T-helper 2 cell treated with Interferon-gamma antibody and Interleukin-4, amounts not matched to agents 5 μg/mL and 100 μg/mL, for 36 hours (primary cell): Measurements from ENCODE around the gene ABCC5.

Experiments
- DNase-seq: peaks from one replicate; pipeline ENCODE4 v3.0.0; 2021; ENCODE audit warnings: low spot score
- H3K27ac Mint-ChIP-seq: one replicate; pipeline ENCODE4 v1.8.0; 2021; ENCODE audit warnings: mild to moderate bottlenecking, mixed read lengths
- H3K27me3 Mint-ChIP-seq: one replicate; pipeline ENCODE4 v1.8.0; 2021; ENCODE audit warnings: low read depth, mixed read lengths
- H3K36me3 Mint-ChIP-seq: one replicate; pipeline ENCODE4 v1.8.0; 2021; ENCODE audit warnings: low read depth, mixed read lengths
- H3K4me1 Mint-ChIP-seq: one replicate; pipeline ENCODE4 v1.8.0; 2021; ENCODE audit warnings: low read depth, mixed read lengths
- H3K4me3 Mint-ChIP-seq: one replicate; pipeline ENCODE4 v1.8.0; 2022; ENCODE audit warnings: mild to moderate bottlenecking, moderate library complexity, mixed read lengths
- H3K9me3 Mint-ChIP-seq: one replicate; pipeline ENCODE4 v1.8.0; 2021; ENCODE audit warnings: mixed read lengths

Gene ABCC5

GRCh38 chr3:183944775-183945174 is 72.9 kb downstream of the ABCC5 start:
- no peaks in the 10 kb centered on the region for H3K27me3 Mint-ChIP-seq
- DNase-seq = no peak
- H3K9me3 Mint-ChIP-seq = no peaks in the 10 kb centered on the region
- H3K4me1 Mint-ChIP-seq = no peaks in the 10 kb centered on the region
- peaks cover 4% of the 10 kb centered on the region for H3K36me3 Mint-ChIP-seq
- H3K4me3 Mint-ChIP-seq = no peak overlapping the region
- no peak overlapping the region for H3K27ac Mint-ChIP-seq

DNA sequence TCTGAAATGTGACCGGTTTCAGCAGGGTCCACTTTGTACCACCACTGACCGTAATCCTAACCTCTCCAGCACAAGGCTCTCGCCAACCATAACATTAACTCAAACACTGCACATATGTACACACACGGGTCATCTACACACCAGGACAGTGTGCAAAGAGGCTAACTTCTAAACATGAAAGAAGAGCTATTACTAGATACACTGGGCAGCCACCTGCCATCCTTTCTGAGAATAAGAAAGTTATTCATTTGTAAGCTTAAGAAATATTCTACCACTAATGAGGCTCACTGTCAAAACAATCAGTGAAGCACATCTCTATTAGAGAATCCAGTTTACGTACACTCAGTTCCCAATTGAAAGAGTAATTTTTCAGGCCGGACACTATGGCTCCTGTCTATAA is 73.9 kb downstream of the ABCC5 start:
- Mint-ChIP-seq H3K36me3 (peaks cover 4% of the 10 kb centered on the region), H3K27me3 (no peaks in the 10 kb centered on the region), H3K9me3 (no peaks in the 10 kb centered on the region), H3K4me3 (no peak overlapping the region), H3K27ac (no peak overlapping the region), H3K4me1 (no peaks in the 10 kb centered on the region)
- DNase-seq = no peak

DNA sequence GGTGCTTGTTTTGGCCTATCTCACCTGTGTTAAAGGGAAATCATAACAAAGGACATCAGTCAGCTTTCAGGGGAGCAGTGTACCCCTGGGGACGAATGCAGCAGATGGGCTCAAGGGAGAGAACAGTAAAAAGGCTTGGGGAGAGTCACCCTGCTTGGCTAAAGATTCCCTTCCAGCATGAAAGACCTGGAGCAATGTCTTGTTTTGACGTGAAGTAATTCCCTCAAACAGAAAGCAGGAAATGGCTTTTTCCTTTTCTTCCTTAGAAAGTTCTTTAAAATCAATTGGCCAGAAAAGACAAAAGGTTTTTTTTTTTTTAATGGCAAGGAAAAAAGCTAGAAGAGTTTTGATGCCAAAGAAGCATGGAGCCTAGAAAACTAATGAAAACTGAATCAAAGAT is 76.5 kb downstream of the ABCC5 start:
- Mint-ChIP-seq H3K27ac (no peak overlapping the region), H3K36me3 (peaks cover 6% of the 10 kb centered on the region), H3K9me3 (no peaks in the 10 kb centered on the region), H3K4me3 (no peak overlapping the region), H3K27me3 (no peaks in the 10 kb centered on the region), H3K4me1 (no peaks in the 10 kb centered on the region)
- DNase-seq = no peak

DNA sequence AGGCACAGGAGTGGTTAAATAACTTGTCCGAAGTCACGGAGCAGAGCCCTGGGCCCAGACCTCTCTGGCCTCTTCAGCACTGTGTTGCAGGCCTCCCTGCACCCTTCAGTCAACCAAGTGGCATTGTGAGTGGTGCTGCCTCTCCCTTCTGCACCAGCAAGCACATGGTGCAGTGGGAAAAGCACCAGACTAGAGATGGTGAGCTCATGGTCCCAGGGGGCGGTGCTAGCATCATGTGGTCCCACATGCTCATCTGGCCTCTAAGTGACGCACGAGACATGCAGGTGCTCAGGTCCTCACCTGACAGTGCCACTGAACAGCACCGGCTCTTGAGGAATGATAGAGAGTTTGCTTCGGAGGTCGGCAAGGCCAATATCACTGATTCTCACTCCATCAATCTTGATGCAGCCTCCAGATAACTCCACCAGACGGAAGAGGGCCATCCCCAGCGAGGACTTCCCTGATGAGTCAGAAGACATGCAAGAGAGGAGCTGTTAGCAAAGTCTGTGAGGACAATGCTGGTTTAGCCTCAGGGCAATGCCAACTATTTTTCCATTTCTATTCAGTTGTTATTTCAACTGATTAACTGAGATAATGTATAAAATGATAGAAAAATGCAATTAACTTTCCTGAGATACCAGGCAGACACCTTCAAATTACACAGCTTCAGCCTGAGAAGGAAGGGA is 79.9 kb downstream of the ABCC5 start:
- Mint-ChIP-seq H3K9me3 (no peaks in the 10 kb centered on the region), H3K27me3 (no peaks in the 10 kb centered on the region), H3K4me1 (no peaks in the 10 kb centered on the region), H3K4me3 (no peak overlapping the region), H3K36me3 (peaks cover 7% of the 10 kb centered on the region), H3K27ac (no peak overlapping the region)
- no peak for DNase-seq

GRCh38 chr3:183933160-183933559 is 84.5 kb downstream of the ABCC5 start:
- Mint-ChIP-seq H3K9me3 (no peaks in the 10 kb centered on the region), H3K27ac (no peak overlapping the region), H3K27me3 (no peaks in the 10 kb centered on the region)

GRCh38 chr3:183931881-183932280 is 85.8 kb downstream of the ABCC5 start:
- Mint-ChIP-seq H3K27ac (no peak overlapping the region), H3K4me1 (no peaks in the 10 kb centered on the region), H3K36me3 (peaks cover 6% of the 10 kb centered on the region), H3K4me3 (no peak overlapping the region), H3K9me3 (no peaks in the 10 kb centered on the region), H3K27me3 (no peaks in the 10 kb centered on the region)
- DNase-seq = no peak

More at GRCh38 chr3:183933160-183933559, 84.5 kb downstream of the ABCC5 start:
- no peak for DNase-seq
- H3K4me3 Mint-ChIP-seq = no peak overlapping the region
- peaks cover 6% of the 10 kb centered on the region for H3K36me3 Mint-ChIP-seq
- H3K4me1 Mint-ChIP-seq = no peaks in the 10 kb centered on the region

GRCh38 chr3:183930086-183930485 is 87.6 kb downstream of the ABCC5 start:
- H3K4me3 Mint-ChIP-seq = no peak overlapping the region
- no peaks in the 10 kb centered on the region for H3K36me3 Mint-ChIP-seq
- no peaks in the 10 kb centered on the region for H3K27me3 Mint-ChIP-seq
- H3K4me1 Mint-ChIP-seq = no peaks in the 10 kb centered on the region
- H3K9me3 Mint-ChIP-seq = no peaks in the 10 kb centered on the region
- no peak for DNase-seq
- no peak overlapping the region for H3K27ac Mint-ChIP-seq

GRCh38 chr3:183927059-183927458 is 90.6 kb downstream of the ABCC5 start:
- DNase-seq = no peak
- Mint-ChIP-seq H3K27ac (no peak overlapping the region), H3K4me1 (no peaks in the 10 kb centered on the region), H3K4me3 (no peak overlapping the region), H3K9me3 (no peaks in the 10 kb centered on the region), H3K36me3 (no peaks in the 10 kb centered on the region), H3K27me3 (no peaks in the 10 kb centered on the region)

GRCh38 chr3:183924956-183925355 is 92.7 kb downstream of the ABCC5 start:
- H3K4me1 Mint-ChIP-seq = no peaks in the 10 kb centered on the region
- no peak overlapping the region for H3K27ac Mint-ChIP-seq
- H3K36me3 Mint-ChIP-seq = no peaks in the 10 kb centered on the region
- no peaks in the 10 kb centered on the region for H3K9me3 Mint-ChIP-seq
- H3K4me3 Mint-ChIP-seq = no peak overlapping the region
- H3K27me3 Mint-ChIP-seq = no peaks in the 10 kb centered on the region
- DNase-seq = no peak

DNA sequence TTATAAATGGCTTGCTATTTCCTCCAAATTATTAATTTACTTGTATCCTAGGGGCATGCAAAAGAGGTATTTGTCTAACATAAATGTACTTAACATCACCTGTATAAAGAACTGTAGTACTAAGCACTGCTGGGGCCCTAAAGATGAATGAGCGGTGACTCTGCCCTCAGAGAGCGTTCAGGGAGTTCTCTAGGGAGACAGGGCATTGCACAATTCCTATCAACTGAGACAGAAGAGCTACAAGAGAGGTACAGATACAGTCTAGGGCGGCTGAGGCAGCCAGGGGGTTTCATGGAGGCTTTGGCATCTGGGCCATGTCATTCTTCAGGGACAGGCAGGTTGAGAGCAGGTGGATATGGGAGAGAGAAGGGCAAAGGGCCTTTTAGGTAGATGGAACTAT is 93.1 kb downstream of the ABCC5 start:
- Mint-ChIP-seq H3K4me1 (no peaks in the 10 kb centered on the region), H3K4me3 (no peak overlapping the region), H3K27ac (no peak overlapping the region), H3K27me3 (no peaks in the 10 kb centered on the region), H3K9me3 (no peaks in the 10 kb centered on the region), H3K36me3 (no peaks in the 10 kb centered on the region)
- no peak for DNase-seq

DNA sequence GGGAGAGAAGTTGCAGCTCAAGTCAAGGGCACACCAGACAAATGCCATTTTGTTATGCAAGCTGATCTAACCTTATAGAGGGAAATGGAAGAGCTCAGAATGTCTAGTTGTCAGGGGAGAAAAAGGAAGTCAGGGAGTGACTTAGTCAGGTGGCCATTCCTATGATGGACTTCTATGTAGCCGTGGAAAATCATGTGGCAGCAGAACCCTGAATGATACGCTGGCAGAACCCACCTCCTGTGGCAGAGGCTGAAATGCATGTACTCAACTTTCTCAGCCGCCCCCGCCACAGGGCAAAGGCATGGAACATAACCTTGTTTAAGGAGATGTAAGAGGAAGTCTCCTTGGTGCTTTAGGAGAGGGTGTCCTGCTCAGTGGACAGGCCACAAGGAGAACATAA is 95.3 kb downstream of the ABCC5 start:
- no peak overlapping the region for H3K27ac Mint-ChIP-seq
- no peaks in the 10 kb centered on the region for H3K27me3 Mint-ChIP-seq
- no peaks in the 10 kb centered on the region for H3K4me1 Mint-ChIP-seq
- DNase-seq = no peak
- no peak overlapping the region for H3K4me3 Mint-ChIP-seq
- H3K9me3 Mint-ChIP-seq = no peaks in the 10 kb centered on the region
- no peaks in the 10 kb centered on the region for H3K36me3 Mint-ChIP-seq

- no peak overlapping the region for H3K27ac Mint-ChIP-seq
- H3K9me3 Mint-ChIP-seq = no peaks in the 10 kb centered on the region
Measured at GRCh38 chr3:183921096-183921495, 96.6 kb downstream of the ABCC5 start.

GRCh38 chr3:183920416-183920815 is 97.3 kb downstream of the ABCC5 start:
- H3K27ac Mint-ChIP-seq = no peak overlapping the region
- H3K9me3 Mint-ChIP-seq = no peaks in the 10 kb centered on the region
- H3K4me1 Mint-ChIP-seq = no peaks in the 10 kb centered on the region
- no peaks in the 10 kb centered on the region for H3K36me3 Mint-ChIP-seq
- no peaks in the 10 kb centered on the region for H3K27me3 Mint-ChIP-seq
- H3K4me3 Mint-ChIP-seq = no peak overlapping the region
- no peak for DNase-seq

More at GRCh38 chr3:183921096-183921495, 96.6 kb downstream of the ABCC5 start:
- H3K36me3 Mint-ChIP-seq = no peaks in the 10 kb centered on the region
- H3K4me3 Mint-ChIP-seq = no peak overlapping the region
- DNase-seq = no peak
- H3K4me1 Mint-ChIP-seq = no peaks in the 10 kb centered on the region
- no peaks in the 10 kb centered on the region for H3K27me3 Mint-ChIP-seq

DNA sequence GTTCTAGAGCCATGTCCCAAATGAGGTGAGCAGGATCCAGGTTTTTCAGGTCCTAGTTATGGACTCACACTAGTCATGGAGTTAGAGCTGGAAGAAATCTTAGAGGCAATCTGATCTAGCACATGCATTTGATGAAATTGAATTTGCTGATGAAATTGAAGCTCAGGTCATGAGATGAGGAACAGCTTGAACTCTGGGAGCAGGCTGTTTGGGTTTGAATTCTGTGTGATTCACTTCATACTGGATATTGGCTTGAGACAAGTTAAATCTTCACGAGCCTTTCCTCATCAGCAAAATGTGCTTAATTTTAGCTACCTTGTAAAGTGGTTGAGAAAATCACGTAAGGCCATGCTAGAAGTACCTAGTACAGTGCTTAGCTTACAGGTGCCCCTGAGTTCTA is 99.5 kb downstream of the ABCC5 start:
- Mint-ChIP-seq H3K4me3 (no peak overlapping the region), H3K9me3 (no peaks in the 10 kb centered on the region), H3K4me1 (no peaks in the 10 kb centered on the region), H3K36me3 (no peaks in the 10 kb centered on the region), H3K27ac (no peak overlapping the region), H3K27me3 (no peaks in the 10 kb centered on the region)
- DNase-seq = no peak

GRCh38 chr3:183917776-183918175 is 99.9 kb downstream of the ABCC5 start:
- H3K27ac Mint-ChIP-seq = no peak overlapping the region
- H3K4me3 Mint-ChIP-seq = no peak overlapping the region
- H3K4me1 Mint-ChIP-seq = no peaks in the 10 kb centered on the region
- H3K9me3 Mint-ChIP-seq = no peaks in the 10 kb centered on the region
- no peaks in the 10 kb centered on the region for H3K36me3 Mint-ChIP-seq
- DNase-seq = no peak
- H3K27me3 Mint-ChIP-seq = no peaks in the 10 kb centered on the region
